Uterus (tissue), 2 donors: ENCODE measurements around the gene TERT.
"Not testable (repeated sequence)": the region's sequence is repeated elsewhere in the genome, so short reads cannot be mapped to it uniquely, and the experiment has no call there.

Experiments
- POLR2A ChIP-seq, 2 donors: fragments of 450-650 bp; IDR thresholded peaks; one replicate each; pipeline ENCODE4 v1.6.1; 2016; ENCODE audit warnings: antibody characterized with exemption in 2 of 2, mild to moderate bottlenecking in 1 of 2, moderate library complexity in 1 of 2
- TF ChIP-seq, protein P1 (sequence below), 4 experiments: fragments of 200-600 bp in 2 of 4; fragments of 450-650 bp in 2 of 4; sonication (generic) in 2 of 4; IDR thresholded peaks; one replicate each; pipeline ENCODE4 v1.5.1; 2016 to 2019; ENCODE audit warnings: antibody characterized with exemption in 4 of 4, mild to moderate bottlenecking in 2 of 4, moderate library complexity in 1 of 4

DNA sequence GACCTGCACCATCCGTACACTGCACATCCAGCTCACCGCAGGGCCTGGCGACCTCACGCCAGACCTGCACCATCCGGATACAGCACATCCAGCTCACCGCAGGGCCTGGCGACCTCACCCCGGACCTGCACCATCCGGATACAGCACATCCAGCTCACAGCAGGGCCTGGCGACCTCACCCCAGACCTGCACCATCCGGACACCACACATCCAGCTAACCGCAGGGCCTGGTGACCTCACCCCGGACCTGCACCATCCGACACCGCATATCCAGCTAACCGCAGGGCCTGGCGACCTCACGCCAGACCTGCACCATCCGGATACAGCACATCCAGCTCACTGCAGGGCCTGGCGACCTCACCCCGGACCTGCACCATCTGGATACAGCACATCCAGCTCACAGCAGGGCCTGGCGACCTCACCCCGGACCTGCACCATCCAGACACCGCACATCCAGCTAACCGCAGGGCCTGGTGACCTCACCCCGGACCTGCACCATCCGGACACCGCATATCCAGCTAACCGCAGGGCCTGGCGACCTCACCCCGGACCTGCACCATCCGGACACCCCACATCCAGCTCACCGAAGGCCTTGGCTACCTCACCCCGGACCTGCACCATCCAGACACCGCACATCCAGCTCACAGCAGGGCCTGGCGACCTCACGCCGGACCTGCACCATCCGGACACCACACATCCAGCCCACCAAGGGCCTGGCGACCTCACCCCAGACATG lies 11.7 kb downstream of the TERT start:
- TF ChIP-seq, protein P1, sequence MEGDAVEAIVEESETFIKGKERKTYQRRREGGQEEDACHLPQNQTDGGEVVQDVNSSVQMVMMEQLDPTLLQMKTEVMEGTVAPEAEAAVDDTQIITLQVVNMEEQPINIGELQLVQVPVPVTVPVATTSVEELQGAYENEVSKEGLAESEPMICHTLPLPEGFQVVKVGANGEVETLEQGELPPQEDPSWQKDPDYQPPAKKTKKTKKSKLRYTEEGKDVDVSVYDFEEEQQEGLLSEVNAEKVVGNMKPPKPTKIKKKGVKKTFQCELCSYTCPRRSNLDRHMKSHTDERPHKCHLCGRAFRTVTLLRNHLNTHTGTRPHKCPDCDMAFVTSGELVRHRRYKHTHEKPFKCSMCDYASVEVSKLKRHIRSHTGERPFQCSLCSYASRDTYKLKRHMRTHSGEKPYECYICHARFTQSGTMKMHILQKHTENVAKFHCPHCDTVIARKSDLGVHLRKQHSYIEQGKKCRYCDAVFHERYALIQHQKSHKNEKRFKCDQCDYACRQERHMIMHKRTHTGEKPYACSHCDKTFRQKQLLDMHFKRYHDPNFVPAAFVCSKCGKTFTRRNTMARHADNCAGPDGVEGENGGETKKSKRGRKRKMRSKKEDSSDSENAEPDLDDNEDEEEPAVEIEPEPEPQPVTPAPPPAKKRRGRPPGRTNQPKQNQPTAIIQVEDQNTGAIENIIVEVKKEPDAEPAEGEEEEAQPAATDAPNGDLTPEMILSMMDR (IDR thresholded peaks at IDR 0.05), result not testable (repeated sequence)
- TF ChIP-seq POLR2A (IDR thresholded peaks at IDR 0.05), result not testable (repeated sequence)
